Measurements from ENCODE around the gene TIMM44. TPM values are rescaled to one million over a fixed set of nuclear protein-coding genes. Genes with fewer than 3 reads are reported as not detected.
A peak's percentile ranks its signal among the peaks of the same experiment; 100 is the strongest.

TIMM44 gene, protein sequence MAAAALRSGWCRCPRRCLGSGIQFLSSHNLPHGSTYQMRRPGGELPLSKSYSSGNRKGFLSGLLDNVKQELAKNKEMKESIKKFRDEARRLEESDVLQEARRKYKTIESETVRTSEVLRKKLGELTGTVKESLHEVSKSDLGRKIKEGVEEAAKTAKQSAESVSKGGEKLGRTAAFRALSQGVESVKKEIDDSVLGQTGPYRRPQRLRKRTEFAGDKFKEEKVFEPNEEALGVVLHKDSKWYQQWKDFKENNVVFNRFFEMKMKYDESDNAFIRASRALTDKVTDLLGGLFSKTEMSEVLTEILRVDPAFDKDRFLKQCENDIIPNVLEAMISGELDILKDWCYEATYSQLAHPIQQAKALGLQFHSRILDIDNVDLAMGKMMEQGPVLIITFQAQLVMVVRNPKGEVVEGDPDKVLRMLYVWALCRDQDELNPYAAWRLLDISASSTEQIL
- total RNA-seq (2014; rRNA removed; shearing (Covaris generic); ENCODE audit: low replicate concordance), result 19.4 and 58.8 TPM in 2 replicates

DNA sequence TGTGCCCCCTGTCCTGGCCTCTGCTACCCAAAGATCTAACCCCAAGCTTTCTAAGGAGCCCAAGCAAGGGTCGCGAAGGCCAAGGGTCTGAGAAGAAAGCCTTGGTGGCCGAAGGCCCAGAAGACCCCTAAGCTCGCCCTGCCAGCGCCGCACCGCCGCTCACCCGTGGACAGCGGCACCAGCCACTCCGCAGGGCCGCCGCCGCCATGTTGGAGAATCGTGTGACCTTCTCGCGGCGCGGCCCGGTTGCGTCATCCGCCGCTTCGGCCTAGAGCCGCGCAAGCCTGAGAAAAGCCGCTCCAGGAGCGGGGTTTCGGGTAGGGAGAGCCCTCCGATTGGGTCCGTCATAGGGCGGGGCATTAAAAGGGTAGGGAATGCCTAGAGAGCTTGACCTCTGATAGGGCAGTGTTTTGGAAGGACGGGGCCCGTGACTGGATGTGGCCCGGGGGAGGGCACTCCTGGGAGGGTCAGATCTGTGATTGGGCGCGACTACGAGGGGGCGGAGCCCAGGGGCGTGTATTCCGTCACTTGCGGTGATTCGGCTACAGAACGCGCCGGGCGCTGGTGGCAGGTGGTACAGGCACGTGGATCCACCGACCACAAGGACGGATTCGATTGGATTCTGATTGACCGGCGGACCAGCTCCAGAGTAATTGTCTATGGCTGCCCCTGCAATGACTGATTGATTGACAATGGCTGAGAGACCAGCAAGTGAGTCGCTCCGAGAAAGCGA is at the start of gene TIMM44:
Gene TIMM44 (minus strand): TSS at position 223 of the 733 bp plus-strand sequence. CDS start 15 bp downstream, at position 208.
- peak; percentile 97 for DNase-seq (ENCODE audit: low read depth)
- in situ Hi-C loops (cut with HindIII; ENCODE audit: low pct_unique_long_range_greater_than_20kb, low sequenced_read_pairs), result no loop called here

DNA sequence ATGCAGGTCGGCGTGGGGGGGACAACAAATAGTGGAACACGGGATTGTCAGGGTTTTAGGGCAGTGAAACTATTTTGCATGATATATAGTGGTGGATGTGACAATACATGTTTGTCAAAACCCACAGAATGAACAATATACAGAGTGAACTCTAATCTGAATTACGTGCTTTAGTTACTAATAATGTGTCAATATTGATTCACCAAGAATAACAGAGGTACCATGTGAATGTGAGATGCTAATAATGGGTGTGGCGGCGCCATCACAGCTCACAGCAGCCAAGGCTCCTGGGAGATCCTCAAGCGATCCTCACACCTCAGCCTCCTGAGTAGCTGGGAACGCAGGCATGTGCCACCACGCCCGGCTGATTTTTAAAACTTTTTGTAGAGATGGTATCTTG is 49.1 kb upstream of the TIMM44 start:
- in situ Hi-C loops (cut with HindIII; ENCODE audit: low pct_unique_long_range_greater_than_20kb, low sequenced_read_pairs), result no loop called here
- no peak for DNase-seq (ENCODE audit: low read depth)

DNA sequence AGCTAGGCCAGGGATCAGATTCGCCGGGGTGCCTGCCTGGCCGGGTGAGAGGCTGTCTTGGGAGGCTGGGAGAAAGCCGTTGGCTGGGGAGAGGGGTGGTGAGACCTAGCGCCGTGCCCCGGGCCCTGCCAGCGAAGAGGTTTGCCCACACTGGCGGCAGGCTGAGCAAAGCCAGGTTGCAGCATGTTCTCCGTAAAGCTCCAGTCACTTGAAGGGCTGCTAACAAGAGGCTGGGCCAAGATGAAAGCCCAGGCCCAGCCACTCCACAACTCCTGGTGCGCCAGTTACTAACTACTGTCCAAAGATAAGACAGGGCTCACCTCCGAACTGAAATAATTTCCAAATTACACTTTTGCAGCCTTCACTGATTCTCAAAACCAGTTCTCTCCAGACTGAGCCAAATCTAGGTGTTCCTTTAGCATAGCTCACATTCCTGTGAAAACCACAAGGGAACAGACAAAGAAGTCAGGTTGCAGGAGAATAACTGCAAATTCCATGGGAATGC is 45.7 kb upstream of the TIMM44 start:
- in situ Hi-C loops (cut with HindIII; ENCODE audit: low pct_unique_long_range_greater_than_20kb, low sequenced_read_pairs), result no loop called here

DNA sequence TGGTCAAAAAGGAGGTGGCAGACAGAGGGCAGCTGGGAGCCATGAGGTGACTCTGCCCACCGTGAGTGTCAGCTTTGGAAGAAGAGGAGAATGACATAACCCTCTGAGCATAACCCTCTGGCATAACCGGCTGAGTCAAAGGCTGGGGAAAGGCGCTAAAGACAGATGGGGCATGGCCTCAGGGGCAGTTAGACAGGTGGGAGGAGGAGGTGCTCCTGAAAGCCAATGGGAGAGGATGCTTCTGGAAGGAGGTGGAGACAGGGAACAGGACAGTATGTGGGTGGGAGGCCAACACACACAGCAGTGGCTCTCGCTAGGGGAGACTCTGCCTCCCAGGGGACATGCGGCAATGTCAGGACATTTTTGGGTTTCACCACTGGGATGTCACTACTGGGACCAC is 44.8 kb upstream of the TIMM44 start:
- in situ Hi-C loops (cut with HindIII; ENCODE audit: low pct_unique_long_range_greater_than_20kb, low sequenced_read_pairs), result no loop called here
- DNase-seq (ENCODE audit: low read depth), result peak; percentile 19

More for the DNA sequence above, 45.7 kb upstream of the TIMM44 start:
- peak; percentile 19 for DNase-seq (ENCODE audit: low read depth)

DNA sequence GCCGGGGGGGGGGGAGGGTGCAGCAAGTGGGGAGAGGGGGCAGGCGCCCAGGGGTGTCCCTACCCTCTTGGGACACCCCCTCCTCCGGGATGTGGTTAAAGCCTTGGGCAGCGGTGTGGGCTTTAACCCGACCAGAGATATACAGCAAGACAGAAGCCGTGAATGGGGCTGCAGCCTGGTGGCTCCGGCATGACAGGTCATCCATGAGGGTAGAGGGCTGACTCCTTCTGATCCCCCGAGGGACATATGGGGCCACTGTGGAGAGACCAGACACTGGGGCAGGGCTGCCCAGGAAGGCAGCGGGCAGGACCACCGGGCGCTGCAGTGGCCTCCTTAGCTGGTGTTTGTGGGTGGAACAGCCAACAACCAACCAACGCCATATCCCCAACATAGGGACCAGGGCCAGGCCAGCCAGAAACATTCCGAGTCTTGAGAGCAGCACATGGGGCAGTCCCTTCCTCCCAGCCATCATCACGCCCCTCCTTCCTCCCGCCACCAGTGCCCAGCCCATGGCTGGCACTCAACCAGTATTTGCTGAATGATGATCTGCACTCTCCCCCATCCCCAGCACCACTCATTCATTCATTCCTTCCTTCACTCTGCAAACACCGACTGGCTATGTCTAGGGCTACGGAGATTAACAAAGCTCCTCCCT is 43.8 kb upstream of the TIMM44 start:
- in situ Hi-C loops (cut with HindIII; ENCODE audit: low pct_unique_long_range_greater_than_20kb, low sequenced_read_pairs), result no loop called here
- no peak for DNase-seq (ENCODE audit: low read depth)

DNA sequence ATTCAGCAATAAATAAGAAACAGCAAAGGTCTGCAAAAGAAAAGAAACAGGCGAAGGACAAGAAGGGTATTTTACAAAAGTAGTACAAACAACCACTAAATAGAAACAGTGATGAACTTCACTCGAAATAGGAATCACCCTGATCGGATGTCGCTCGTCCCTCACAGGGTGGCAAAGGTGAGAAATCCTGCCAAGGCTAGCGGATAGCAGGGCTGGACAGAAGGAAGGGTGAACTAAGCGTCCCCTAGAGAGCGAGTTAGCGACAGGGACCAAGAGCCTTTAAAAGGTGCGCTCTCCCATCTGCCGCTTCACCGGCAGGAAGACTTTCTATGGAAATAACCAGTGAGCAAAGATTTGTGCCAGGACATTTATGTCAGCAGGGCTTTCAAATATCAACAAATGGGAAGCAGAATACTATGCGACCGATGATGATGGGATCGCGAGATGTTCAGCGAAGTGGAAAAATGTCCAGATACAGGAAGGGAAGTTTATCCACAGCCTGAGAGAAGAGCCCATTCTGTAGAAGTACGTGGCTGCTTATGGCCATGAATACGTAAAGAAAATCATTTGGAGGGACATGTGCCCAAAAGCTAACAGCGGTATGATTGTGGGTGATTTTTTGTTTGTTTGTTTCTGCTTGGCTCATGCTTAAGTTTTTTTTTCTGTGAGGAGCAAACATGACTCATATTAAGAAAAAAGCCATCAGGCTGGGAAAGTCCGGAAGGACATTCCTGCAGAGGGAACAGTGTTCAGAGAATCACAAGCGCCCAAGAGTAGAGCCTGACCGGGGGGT is 43.1 kb upstream of the TIMM44 start:
- in situ Hi-C loops (cut with HindIII; ENCODE audit: low pct_unique_long_range_greater_than_20kb, low sequenced_read_pairs), result no loop called here
- peak; percentile 71 for DNase-seq (ENCODE audit: low read depth)

DNA sequence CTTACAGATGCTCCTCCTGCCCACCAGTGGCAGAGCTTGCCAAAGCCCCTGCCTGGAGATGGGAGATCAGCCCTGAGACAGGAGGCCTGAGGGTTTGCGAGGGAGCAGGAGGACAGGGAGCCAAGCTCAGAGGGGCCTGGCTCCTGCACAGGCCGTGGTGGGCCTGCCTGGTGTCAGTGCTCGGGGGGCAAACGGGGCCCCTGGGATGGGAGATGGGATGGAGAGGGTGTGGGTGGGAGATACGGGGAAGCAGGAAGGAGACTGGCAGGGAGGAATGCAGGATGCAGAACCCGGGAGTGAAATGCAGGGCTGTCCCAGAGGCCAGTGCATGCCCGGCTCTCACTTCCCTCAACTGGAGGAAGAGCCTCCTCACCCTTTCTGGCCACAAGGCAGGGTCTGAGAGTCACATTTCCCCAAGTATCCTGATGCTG is 42.0 kb upstream of the TIMM44 start:
- DNase-seq (ENCODE audit: low read depth), result no peak
- in situ Hi-C loops (cut with HindIII; ENCODE audit: low pct_unique_long_range_greater_than_20kb, low sequenced_read_pairs), result no loop called here

DNA sequence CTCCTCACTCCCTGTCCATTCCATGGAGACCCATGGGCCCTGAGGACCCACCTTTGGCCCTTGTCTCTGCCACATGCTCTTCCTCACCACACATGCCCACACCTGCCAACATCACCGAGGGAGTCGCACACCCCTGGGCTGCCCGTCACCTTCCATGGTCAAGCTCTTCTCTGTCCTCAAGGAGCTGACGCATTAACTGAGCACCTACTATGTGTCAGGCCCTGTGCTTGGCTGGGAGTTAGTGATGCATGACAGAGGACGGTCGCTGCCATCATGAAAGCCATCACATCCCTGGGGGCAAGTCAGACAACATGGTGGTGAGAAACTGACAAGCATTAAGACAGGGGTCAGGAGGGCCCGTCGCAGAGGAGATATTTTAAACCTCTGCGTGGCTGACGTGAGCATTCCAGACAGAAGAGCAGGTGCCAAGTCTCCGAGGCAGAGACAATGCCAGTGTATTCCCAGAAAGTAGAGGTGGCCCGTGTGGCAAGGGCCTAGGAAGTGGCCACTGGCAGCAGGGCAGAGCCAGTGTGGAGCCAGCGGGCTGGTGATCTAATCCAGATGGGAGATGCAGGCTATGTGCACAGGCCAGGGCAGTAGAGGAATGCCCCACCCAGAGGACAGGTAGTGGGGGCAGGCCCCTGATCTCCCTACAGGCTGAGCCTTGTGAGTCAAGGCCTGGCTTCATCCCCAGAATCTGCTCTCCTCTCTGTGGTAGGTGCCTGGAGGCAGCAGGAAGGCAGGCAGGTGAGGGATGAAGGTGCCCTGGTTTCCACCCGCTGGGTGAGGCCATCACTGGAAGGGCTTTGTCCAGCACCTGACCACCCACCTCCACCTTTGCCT is 40.8 kb upstream of the TIMM44 start:
- in situ Hi-C loops (cut with HindIII; ENCODE audit: low pct_unique_long_range_greater_than_20kb, low sequenced_read_pairs), result no loop called here
- DNase-seq (ENCODE audit: low read depth), result no peak

DNA sequence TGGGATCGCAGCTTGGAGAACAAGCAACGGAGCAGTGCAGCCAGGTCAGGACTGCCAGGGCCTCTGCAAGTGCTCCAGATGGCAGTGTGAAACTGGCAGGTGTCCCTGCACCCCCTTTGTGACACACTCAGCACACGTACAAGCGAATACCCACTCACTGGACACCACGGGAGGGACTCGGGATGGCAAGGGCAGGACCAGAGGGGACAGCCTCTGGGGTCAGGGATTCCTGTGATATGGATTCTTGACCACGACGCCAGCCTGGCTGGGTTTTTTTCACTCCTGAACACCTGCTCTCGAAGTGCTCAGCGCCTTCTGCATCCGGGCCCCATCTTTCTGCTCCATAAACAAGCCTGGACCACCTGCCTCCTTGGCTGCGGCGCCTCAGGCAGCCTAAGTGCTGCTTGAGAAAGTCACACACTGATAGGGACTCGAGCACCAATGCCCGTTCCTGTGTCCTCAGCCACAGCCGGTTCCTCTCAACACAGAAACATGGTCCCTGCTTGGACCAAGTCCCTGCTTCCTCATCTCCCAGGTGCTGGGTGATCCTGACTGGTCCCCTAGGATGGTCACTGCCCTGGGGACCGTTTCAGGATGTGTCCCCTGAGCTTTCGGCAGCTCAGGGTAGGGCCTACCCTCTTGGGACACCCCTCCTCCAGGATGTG is 40.0 kb upstream of the TIMM44 start:
- in situ Hi-C loops (cut with HindIII; ENCODE audit: low pct_unique_long_range_greater_than_20kb, low sequenced_read_pairs), result no loop called here
- DNase-seq (ENCODE audit: low read depth), result no peak

DNA sequence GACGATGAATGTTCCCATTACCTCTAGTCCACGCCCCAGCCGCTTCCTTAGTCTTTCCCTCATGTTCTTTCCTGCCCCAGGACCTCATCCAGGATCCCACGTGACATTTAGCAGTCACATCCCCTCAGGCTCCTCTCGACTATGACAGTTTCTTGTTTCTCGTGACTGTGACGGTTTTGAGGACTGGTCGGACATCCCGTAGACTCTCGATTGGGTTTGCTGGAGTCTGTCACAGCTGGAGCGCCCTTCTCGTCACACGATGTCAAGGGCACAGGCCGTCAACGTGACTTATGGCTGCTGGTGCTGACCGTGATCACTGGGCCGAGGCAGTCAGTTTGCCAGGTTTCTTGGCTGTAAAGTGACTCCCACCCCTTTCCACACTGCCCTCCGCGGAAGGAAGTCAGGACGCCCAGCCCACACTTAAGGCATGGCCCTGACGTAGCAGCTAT is 39.2 kb upstream of the TIMM44 start:
- no peak for DNase-seq (ENCODE audit: low read depth)
- in situ Hi-C loops (cut with HindIII; ENCODE audit: low pct_unique_long_range_greater_than_20kb, low sequenced_read_pairs), result no loop called here

DNA sequence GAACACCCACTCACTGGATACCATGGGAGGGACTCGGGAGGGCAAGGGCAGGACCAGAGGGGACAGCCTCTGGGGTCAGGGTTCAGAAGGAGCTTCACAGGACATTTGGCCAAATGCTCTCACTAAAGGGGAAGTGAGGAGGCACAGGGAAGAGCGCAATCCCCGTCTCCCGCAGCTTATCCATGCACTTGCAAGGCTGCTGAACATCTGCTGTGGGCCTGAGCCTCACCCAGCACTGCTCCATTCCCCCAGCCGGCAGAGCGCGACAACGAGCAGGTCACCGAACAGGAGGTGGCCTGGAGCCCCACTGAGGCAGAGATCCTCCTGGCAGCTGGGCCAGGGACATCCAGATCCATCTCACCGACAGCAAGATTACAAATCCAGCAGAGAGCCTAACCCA is 38.6 kb upstream of the TIMM44 start:
- in situ Hi-C loops (cut with HindIII; ENCODE audit: low pct_unique_long_range_greater_than_20kb, low sequenced_read_pairs), result no loop called here

DNA sequence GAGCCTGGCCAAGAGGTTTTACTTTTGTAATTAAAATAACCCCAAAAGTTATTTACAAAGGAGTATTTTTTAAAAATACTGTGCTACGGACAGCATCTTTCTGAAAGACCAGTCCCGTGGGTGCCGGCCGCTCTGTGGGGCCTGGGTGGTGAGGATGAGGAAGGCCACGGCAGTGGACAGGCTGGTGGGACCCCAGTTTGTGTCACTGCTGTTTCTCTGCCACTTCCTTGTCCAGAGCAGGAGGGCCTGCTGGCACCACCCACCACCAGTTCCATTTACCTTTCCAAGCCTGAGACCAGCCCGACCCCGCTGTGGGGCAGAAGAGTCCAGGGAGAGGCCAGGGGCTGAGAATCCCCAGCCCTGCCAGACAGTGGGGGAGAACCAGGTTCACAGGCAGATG is 38.2 kb upstream of the TIMM44 start:
- in situ Hi-C loops (cut with HindIII; ENCODE audit: low pct_unique_long_range_greater_than_20kb, low sequenced_read_pairs), result no loop called here

More for the DNA sequence above, 38.6 kb upstream of the TIMM44 start:
- no peak for DNase-seq (ENCODE audit: low read depth)

DNA sequence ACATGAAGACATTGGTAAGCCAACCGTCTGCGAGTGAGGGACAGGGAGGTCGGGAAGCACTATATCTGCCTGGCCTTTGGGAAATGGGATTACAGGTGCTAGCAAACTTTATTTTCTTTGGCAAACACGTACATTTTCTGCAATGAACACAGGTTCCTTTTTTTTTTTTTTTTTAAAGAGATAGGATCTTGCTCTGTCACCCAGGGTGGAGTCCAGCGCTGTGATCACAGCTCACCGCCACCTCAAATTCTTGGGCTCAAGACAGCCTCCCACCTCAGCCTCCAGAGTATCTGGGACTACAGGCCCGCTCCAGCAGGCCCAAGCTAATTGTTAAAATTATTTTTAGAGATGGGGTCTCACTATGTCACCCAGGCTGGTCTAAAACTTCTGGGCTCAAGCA is 37.7 kb upstream of the TIMM44 start:
- no peak for DNase-seq (ENCODE audit: low read depth)
- in situ Hi-C loops (cut with HindIII; ENCODE audit: low pct_unique_long_range_greater_than_20kb, low sequenced_read_pairs), result no loop called here

More for the DNA sequence above, 38.2 kb upstream of the TIMM44 start:
- DNase-seq (ENCODE audit: low read depth), result no peak

DNA sequence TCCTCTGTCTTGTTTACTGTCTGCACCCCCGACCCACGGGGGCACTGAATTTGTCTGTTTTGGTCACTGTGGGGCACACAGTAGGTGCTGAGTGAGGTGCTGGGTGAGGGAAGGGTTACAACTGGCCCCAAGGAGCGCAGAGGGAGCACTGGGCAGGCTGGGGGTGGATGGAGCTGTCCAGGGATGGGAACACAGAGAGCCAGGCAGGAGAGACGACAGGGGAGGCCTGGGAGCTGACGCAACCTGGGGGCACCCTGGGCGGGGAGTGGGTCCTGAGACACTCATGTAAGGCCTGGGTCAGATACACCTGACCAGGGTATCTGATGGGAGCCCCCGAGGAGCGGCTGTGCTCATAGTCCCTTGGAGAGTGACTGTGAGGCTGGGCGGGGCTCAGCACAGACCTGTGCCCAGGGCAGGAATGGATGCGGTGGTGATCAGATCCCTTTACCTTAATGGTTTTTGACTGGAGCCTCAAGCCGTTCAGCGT is 37.2 kb upstream of the TIMM44 start:
- no peak for DNase-seq (ENCODE audit: low read depth)
- in situ Hi-C loops (cut with HindIII; ENCODE audit: low pct_unique_long_range_greater_than_20kb, low sequenced_read_pairs), result no loop called here

DNA sequence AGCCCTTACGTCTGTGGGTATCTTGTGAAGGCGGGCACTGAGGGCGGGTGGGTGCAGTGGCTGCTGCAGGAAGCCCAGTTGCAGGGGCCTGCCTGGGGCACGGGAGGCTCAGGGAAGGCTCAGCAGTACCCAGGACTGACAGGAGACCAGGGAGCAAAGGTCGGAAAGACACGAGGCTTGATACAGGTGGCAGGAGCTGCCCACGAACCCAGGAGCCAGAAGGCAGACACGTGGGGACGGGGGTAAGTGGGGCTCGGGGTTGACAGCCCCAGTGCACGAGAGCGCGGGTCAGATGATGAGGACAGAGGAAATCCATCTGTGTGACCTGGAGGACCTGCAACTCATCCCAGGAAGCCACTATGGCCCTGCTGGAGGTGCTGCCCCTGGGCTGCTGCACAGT is 36.7 kb upstream of the TIMM44 start:
- in situ Hi-C loops (cut with HindIII; ENCODE audit: low pct_unique_long_range_greater_than_20kb, low sequenced_read_pairs), result no loop called here
- no peak for DNase-seq (ENCODE audit: low read depth)

DNA sequence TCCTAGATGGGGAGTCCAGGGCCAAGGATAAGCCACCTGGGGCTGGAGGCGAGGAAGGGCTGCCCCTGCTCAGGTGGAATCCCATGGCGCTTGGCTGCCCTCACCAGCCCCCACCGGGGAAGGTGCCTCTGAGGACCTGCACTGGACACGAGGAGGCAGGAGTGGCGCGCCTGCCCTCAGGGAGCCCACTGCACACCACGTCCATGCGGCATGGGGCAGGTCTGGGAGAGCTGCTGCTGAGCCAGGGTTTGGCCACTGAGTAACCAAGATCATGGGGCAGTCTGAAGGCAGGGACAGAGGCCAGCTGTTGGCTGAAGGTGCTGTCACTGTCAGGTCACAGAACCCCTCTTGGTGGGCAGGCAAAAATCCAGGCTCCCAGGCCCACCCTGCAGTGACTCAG is 36.1 kb upstream of the TIMM44 start:
- DNase-seq (ENCODE audit: low read depth), result no peak
- in situ Hi-C loops (cut with HindIII; ENCODE audit: low pct_unique_long_range_greater_than_20kb, low sequenced_read_pairs), result no loop called here
